SU-DHL-6 (cell line): Measurements from ENCODE around the gene DNAH3.

Source experiments
- CTCF ChIP-seq: fragments of 200-600 bp; sonication (generic); IDR thresholded peaks from one replicate; pipeline ENCODE4 v1.5.1; 2017; ENCODE audit warnings: antibody characterized with exemption, mild to moderate bottlenecking, low read length, moderate library complexity; ENCODE audit not compliant: insufficient read depth, poor library complexity, severe bottlenecking
- EZH2phosphoT487 ChIP-seq: fragments of 200-600 bp; sonication (generic), shearing (Covaris generic); conservative IDR thresholded peaks from 2 replicates; pipeline ENCODE4 v1.6.1; 2018; ENCODE audit warnings: mild to moderate bottlenecking, antibody characterized with exemption, low read length, moderate library complexity, mixed read lengths

GRCh38 chr16:21100447-21100846 is 50.2 kb downstream of the DNAH3 start:
- TF ChIP-seq CTCF (no peak), EZH2phosphoT487 (no peak)
